Cardiac muscle cell (in vitro differentiated cells and primary cell): ENCODE data around the gene MYG1. TPM values are rescaled to one million over a fixed set of nuclear protein-coding genes. Genes with fewer than 3 reads are reported as not detected.

Source experiments
- DNase-seq, 2 donors: peaks; one replicate each; pipeline versions ENCODE4 v3.0.0 to v3.0.0-alpha.2; 2010 to 2017; ENCODE audit warnings: low read depth in 1 of 2, low spot score in 1 of 2
- H3K27ac ChIP-seq: fragments of 200-600 bp; sonication (generic); 2 replicates; pipeline ENCODE4 v1.5.1; 2016
- H3K27me3 ChIP-seq: fragments of 200-600 bp; sonication (generic); 2 replicates; pipeline ENCODE4 v1.6.0; 2016; ENCODE audit warnings: control low read depth
- H3K36me3 ChIP-seq: fragments of 200-600 bp; sonication (generic); 2 replicates; pipeline ENCODE4 v1.5.1; 2016; ENCODE audit warnings: control low read depth
- H3K4me1 ChIP-seq: fragments of 200-600 bp; sonication (generic); 2 replicates; pipeline ENCODE4 v1.8.1; 2017; ENCODE audit warnings: low read depth, mild to moderate bottlenecking, mixed run types
- H3K4me3 ChIP-seq: fragments of 200-600 bp; sonication (generic); 2 replicates; pipeline ENCODE4 v1.5.1; 2016; ENCODE audit warnings: mild to moderate bottlenecking
- H3K9me3 ChIP-seq: fragments of 200-600 bp; sonication (generic); 2 replicates; pipeline ENCODE4 v1.5.1; 2017; ENCODE audit warnings: low read depth, mild to moderate bottlenecking, control low read depth
- polyA plus RNA-seq: library from polyadenylated mRNA; unstranded; fragments of >200 nt; fragmentation: Nextera tagmentation; extraction: Ambion mirVana; gene quantifications from 2 replicates; pipeline ENCODE4 v1.2.1, GENCODE V29; 2016
- total RNA-seq: library from RNA; depleted of rRNA; stranded (reverse); fragments of >200 nt; gene quantifications from 2 replicates; pipeline ENCODE4 v1.2.3, GENCODE V29; 2016
- TF ChIP-seq, protein P1 (sequence below): IDR thresholded peaks from 2 replicates; pipeline ENCODE4 v1.5.1; 2012; ENCODE audit warnings: low read depth, mild to moderate bottlenecking, low read length

The MYG1 gene
- total and polyA plus RNA-seq, 2 experiments from 2014 or later: 71.0 to 75.4 TPM

GRCh38 chr12:53343969-53344368 is 44.5 kb downstream of the MYG1 start:
- Histone ChIP-seq H3K27me3 (no peaks in the 10 kb centered on the region), H3K27ac (no peak overlapping the region), H3K36me3 (no peaks in the 10 kb centered on the region), H3K4me1 (peaks cover 2% of the 10 kb centered on the region), H3K9me3 (no peaks in the 10 kb centered on the region), H3K4me3 (no peak overlapping the region)
- TF ChIP-seq, protein P1, sequence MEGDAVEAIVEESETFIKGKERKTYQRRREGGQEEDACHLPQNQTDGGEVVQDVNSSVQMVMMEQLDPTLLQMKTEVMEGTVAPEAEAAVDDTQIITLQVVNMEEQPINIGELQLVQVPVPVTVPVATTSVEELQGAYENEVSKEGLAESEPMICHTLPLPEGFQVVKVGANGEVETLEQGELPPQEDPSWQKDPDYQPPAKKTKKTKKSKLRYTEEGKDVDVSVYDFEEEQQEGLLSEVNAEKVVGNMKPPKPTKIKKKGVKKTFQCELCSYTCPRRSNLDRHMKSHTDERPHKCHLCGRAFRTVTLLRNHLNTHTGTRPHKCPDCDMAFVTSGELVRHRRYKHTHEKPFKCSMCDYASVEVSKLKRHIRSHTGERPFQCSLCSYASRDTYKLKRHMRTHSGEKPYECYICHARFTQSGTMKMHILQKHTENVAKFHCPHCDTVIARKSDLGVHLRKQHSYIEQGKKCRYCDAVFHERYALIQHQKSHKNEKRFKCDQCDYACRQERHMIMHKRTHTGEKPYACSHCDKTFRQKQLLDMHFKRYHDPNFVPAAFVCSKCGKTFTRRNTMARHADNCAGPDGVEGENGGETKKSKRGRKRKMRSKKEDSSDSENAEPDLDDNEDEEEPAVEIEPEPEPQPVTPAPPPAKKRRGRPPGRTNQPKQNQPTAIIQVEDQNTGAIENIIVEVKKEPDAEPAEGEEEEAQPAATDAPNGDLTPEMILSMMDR: no peak
- no peak for DNase-seq

DNA sequence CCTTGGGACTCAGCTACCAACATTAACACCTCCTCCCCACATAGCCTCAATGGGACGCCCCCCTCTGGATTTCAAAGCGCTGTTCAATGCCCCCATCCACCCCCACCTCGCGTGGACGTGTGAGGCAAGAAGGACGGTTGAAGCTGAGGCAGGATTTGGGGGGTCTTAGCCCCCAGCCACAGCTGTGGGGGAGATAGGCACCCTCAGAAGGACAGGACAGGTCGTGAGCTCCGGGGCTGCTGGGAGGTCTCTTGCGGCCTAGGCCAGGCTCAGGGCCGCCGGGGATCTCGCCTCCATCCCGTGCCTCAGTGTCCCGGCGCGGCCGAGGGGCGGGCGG is 45.0 kb downstream of the MYG1 start:
- Histone ChIP-seq H3K4me3 (peak overlapping the region; percentile 90), H3K27ac (no peak overlapping the region), H3K9me3 (no peaks in the 10 kb centered on the region), H3K27me3 (no peaks in the 10 kb centered on the region), H3K4me1 (no peaks in the 10 kb centered on the region), H3K36me3 (no peaks in the 10 kb centered on the region)
- TF ChIP-seq, protein P1: no peak
- DNase-seq: no peak

GRCh38 chr12:53344824-53345485 is 45.5 kb downstream of the MYG1 start:
- DNase-seq: peak; percentile 84 to 88
- H3K27me3 ChIP-seq: no peaks in the 10 kb centered on the region
- peak overlapping the region; percentile 19 for H3K27ac ChIP-seq
- H3K4me3 ChIP-seq: peak overlapping the region; percentile 90
- H3K4me1 ChIP-seq: no peaks in the 10 kb centered on the region
- H3K36me3 ChIP-seq: no peaks in the 10 kb centered on the region
- H3K9me3 ChIP-seq: no peaks in the 10 kb centered on the region
- TF ChIP-seq, protein P1: peak; percentile 78

- Histone ChIP-seq H3K36me3 (no peaks in the 10 kb centered on the region), H3K27ac (no peak overlapping the region), H3K9me3 (no peaks in the 10 kb centered on the region), H3K27me3 (no peaks in the 10 kb centered on the region), H3K4me3 (no peak overlapping the region), H3K4me1 (no peaks in the 10 kb centered on the region)
- DNase-seq: peak in 1 of 2 donors; percentile 88
- TF ChIP-seq, protein P1: no peak
These were observed 46.1 kb downstream of the MYG1 start for GRCh38 chr12:53345486-53346188.

DNA sequence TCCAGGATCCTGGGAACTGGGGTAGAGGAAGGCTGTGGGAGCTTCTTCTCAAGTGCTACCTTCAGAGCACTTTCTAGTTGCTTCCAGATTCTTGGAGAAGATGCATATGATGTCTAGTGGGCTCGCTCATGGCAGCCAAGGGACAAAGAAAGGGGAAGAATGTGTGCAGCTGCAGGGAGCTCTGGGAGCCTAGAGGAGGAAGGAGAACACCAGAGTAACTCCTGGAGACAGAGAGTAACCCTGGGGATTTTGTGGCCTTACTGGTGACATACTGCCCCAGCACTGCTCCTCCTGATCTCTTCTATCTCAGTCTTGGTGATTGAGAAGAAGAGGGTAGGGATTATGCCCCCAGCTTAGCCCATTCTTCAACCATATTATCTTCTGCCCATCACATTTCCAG is 47.0 kb downstream of the MYG1 start:
- no peak for DNase-seq
- TF ChIP-seq, protein P1: no peak
- Histone ChIP-seq H3K27me3 (no peaks in the 10 kb centered on the region), H3K36me3 (no peaks in the 10 kb centered on the region), H3K4me3 (no peak overlapping the region), H3K9me3 (no peaks in the 10 kb centered on the region), H3K4me1 (no peaks in the 10 kb centered on the region), H3K27ac (no peak overlapping the region)
